Thyroid gland (tissue), 4 donors: ENCODE measurements around the gene HECTD4. TPM values are rescaled to one million over a fixed set of nuclear protein-coding genes. Genes with fewer than 3 reads are reported as not detected.

ENCODE experiments used
- DNase-seq, 2 donors: peaks; one replicate each; pipeline ENCODE4 v3.0.0-alpha.2; 2019
- H3K27ac ChIP-seq, 3 donors: fragments of 200-600 bp; sonication (generic); 1 replicate in 2 of 3; 2 replicates in 1 of 3; pipeline ENCODE4 v1.5.1; 2016 to 2019; ENCODE audit warnings: mild to moderate bottlenecking in 1 of 3, moderate library complexity in 1 of 3
- H3K27me3 ChIP-seq: fragments of 200-600 bp; sonication (generic); one replicate; pipeline ENCODE4 v1.5.1; 2019
- H3K36me3 ChIP-seq, 2 donors: fragments of 200-600 bp; sonication (generic); one replicate each; pipeline ENCODE4 v1.5.1; 2016 to 2019
- H3K4me1 ChIP-seq, 2 donors: fragments of 200-600 bp; sonication (generic); one replicate each; pipeline ENCODE4 v1.5.1; 2017 to 2019
- H3K4me3 ChIP-seq, 3 donors: fragments of 200-600 bp; sonication (generic); replicated peaks in 1 of 3; 1 replicate in 2 of 3; 2 replicates in 1 of 3; pipeline ENCODE4 v1.5.1; 2016; ENCODE audit warnings: mild to moderate bottlenecking in 1 of 3
- H3K9me3 ChIP-seq: fragments of 200-600 bp; sonication (generic); one replicate; pipeline ENCODE4 v1.5.1; 2017
- POLR2A ChIP-seq, 2 donors: fragments of 450-650 bp; IDR thresholded peaks; one replicate each; pipeline ENCODE4 v1.6.1; 2017; ENCODE audit warnings: antibody characterized with exemption in 2 of 2, mild to moderate bottlenecking in 2 of 2, moderate library complexity in 1 of 2
- WGBS, 2 donors: methylation state at CpG; one replicate each; pipeline ENCODE4 v1.1.5; 2017; 5-methylcytosine and 5-hydroxymethylcytosine counted together
- intact Hi-C: fragments of 100-400 bp; cut with DNase I; formaldehyde crosslinking; loops from one replicate; pipeline ENCODE4 v1.15.1; 2023
- total RNA-seq, 4 donors: library from RNA; depleted of rRNA; stranded (reverse); fragments of >200 nt; gene quantifications; one replicate each; pipeline ENCODE4 v1.2.3, GENCODE V29; 2016
- TF ChIP-seq, protein P1 (sequence below), 6 experiments: fragments of 200-600 bp in 3 of 6; fragments of 450-650 bp in 3 of 6; sonication (generic) in 3 of 6; IDR thresholded peaks; one replicate each; pipeline ENCODE4 v1.5.1; 2016 to 2019; ENCODE audit warnings: antibody characterized with exemption in 6 of 6, mild to moderate bottlenecking in 2 of 6, inconsistent platforms in 1 of 6, moderate library complexity in 1 of 6

Gene HECTD4
- total RNA-seq, 4 donors from 2014 or later = 68.5 to 115 (median 79.6) TPM

DNA sequence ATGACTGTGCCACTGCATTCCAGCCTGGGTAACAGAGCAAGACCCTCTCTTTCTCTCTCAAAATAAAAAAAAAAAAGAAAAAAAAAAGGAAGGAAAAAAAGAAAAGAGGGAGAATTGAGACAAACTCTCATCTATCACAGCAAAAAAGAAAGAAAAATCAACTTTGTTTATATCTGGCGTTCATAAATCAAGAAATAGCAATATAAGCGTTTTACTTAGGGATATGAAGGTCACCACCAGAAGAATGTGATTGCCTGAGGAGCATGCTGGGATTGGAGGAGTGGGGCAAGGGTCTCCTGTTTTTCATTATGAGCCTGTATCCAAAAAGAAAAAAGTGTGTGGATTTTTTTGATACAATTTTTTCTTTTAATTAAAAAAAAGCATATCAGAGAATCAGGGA is 78.4 kb downstream of the HECTD4 start:
- DNase-seq = no peak
- H3K27ac ChIP-seq = no peak overlapping the region
- no peak for TF ChIP-seq POLR2A (IDR thresholded peaks at IDR 0.05)
- TF ChIP-seq, protein P1, sequence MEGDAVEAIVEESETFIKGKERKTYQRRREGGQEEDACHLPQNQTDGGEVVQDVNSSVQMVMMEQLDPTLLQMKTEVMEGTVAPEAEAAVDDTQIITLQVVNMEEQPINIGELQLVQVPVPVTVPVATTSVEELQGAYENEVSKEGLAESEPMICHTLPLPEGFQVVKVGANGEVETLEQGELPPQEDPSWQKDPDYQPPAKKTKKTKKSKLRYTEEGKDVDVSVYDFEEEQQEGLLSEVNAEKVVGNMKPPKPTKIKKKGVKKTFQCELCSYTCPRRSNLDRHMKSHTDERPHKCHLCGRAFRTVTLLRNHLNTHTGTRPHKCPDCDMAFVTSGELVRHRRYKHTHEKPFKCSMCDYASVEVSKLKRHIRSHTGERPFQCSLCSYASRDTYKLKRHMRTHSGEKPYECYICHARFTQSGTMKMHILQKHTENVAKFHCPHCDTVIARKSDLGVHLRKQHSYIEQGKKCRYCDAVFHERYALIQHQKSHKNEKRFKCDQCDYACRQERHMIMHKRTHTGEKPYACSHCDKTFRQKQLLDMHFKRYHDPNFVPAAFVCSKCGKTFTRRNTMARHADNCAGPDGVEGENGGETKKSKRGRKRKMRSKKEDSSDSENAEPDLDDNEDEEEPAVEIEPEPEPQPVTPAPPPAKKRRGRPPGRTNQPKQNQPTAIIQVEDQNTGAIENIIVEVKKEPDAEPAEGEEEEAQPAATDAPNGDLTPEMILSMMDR (IDR thresholded peaks at IDR 0.05) = no peak
- peaks cover 0 to 2% of the 10 kb centered on the region in 2 donors for H3K36me3 ChIP-seq
- H3K4me1 ChIP-seq = peaks cover 3 to 13% of the 10 kb centered on the region in 2 donors
- 95 to 96% methylated on average over 2 of the region's 2 CpGs for WGBS, 2 donors
- intact Hi-C loops = no loop called here
- H3K9me3 ChIP-seq = no peaks in the 10 kb centered on the region
- H3K27me3 ChIP-seq = no peaks in the 10 kb centered on the region
- H3K4me3 ChIP-seq = no peak overlapping the region

DNA sequence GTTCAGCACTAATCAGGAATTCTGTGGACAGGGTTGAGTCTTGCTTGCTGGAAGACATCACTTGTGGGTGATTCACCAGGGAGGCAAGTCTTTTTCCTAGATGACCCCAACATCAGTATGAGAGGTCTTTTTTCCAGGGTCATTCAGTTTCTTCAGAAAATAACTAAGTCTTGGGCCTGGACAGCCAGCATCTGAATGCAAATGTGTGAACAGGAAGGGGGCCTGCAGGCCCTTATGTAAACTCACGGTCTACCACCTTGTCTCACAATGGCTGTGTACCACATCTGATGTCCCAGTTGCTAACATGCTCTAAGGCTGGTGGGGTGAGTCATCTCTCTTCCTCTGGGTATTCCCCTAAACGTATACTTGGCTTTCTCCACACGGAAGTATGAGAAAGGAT is 79.2 kb downstream of the HECTD4 start:
- Histone ChIP-seq H3K4me3 (no peak overlapping the region), H3K4me1 (peaks cover 0 to 5% of the 10 kb centered on the region in 2 donors), H3K9me3 (no peaks in the 10 kb centered on the region), H3K27me3 (no peaks in the 10 kb centered on the region), H3K27ac (no peak overlapping the region), H3K36me3 (peaks cover 0 to 2% of the 10 kb centered on the region in 2 donors)
- intact Hi-C loops = no loop called here
- 66 to 69% methylated on average over 3 of the region's 3 CpGs for WGBS, 2 donors
- TF ChIP-seq POLR2A (IDR thresholded peaks at IDR 0.05) = no peak
- TF ChIP-seq, protein P1 (IDR thresholded peaks at IDR 0.05) = no peak
- DNase-seq = no peak

DNA sequence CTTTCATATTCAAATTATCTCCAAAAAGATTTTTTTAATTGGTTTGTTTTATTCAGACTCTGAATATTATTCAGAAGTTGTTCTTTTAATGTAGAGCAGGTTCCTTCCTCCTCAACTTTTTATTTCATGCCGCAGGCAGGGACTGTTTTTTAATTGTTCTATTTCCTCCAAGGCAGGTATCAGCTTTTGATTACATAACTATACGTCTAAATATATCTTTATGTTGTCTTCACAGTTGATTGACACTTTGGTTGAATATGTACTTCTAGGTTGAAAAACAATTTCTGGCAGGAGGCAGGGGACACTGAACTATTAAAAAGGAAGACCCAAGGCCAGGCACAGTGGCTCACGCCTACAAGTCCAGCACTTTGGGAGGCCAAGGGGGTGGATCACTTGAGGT is 82.5 kb downstream of the HECTD4 start:
- 84 to 92% methylated on average over 3 of the region's 3 CpGs for WGBS, 2 donors
- no peak for TF ChIP-seq POLR2A (IDR thresholded peaks at IDR 0.05)
- TF ChIP-seq, protein P1 (IDR thresholded peaks at IDR 0.05) = no peak

DNA sequence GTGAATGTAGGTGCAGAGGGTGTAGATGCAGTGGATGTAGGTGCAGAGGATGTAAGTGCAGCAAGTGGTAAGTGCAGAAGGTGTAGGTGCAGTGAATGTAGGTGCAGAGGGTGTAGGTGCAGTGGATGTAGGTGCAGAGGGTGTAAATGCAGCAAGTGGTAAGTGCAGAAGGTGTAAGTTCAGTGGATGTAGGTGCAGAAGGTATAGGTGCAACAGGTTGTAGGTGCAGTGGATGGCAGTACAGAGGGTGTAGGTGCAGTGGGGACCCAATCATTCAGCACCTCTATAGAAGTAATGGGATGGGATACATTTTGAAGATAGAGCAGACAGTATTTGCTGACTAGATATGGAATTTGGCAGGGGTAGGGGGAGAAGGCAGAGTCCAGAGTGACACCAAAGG is 85.0 kb downstream of the HECTD4 start:
- no peak for DNase-seq
- Histone ChIP-seq H3K9me3 (no peaks in the 10 kb centered on the region), H3K36me3 (peaks cover 0 to 9% of the 10 kb centered on the region in 2 donors), H3K27me3 (no peaks in the 10 kb centered on the region), H3K4me3 (no peak overlapping the region), H3K4me1 (no peaks in the 10 kb centered on the region), H3K27ac (no peak overlapping the region)
- TF ChIP-seq, protein P1 (IDR thresholded peaks at IDR 0.05) = no peak
- no peak for TF ChIP-seq POLR2A (IDR thresholded peaks at IDR 0.05)
- intact Hi-C loops = no loop called here

More for the DNA sequence above, 82.5 kb downstream of the HECTD4 start:
- no peak overlapping the region for H3K27ac ChIP-seq
- peaks cover 0 to 9% of the 10 kb centered on the region in 2 donors for H3K36me3 ChIP-seq
- DNase-seq = no peak
- intact Hi-C loops = no loop called here
- no peaks in the 10 kb centered on the region for H3K27me3 ChIP-seq
- no peaks in the 10 kb centered on the region for H3K4me1 ChIP-seq
- no peaks in the 10 kb centered on the region for H3K9me3 ChIP-seq
- H3K4me3 ChIP-seq = no peak overlapping the region

DNA sequence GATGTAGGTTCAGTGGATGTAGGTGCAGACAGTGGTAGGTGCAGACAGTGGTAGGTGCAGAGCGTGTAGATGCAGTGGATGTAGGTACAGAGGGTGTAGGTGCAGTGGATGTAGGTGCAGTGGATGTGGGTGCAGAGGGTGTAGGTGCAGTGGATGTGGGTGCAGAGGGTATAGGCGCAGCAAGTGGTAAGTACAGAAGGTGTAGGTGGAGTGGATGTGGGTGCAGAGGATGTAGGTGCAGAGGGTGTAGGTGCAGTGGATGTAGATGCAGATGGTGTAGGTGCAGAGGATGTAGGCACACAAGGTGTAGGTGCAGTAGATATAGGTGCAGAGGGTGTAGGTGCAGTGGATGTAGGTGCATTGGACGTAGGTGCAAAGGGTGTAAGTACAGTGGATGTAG is 86.0 kb downstream of the HECTD4 start:
- Histone ChIP-seq H3K27ac (no peak overlapping the region), H3K9me3 (no peaks in the 10 kb centered on the region), H3K36me3 (peaks cover 0 to 9% of the 10 kb centered on the region in 2 donors), H3K4me3 (no peak overlapping the region), H3K27me3 (no peaks in the 10 kb centered on the region), H3K4me1 (no peaks in the 10 kb centered on the region)
- no peak for DNase-seq
- WGBS, 2 donors = 95% methylated on average over 3 of the region's 3 CpGs
- intact Hi-C loops = no loop called here
- no peak for TF ChIP-seq POLR2A (IDR thresholded peaks at IDR 0.05)
- TF ChIP-seq, protein P1 (IDR thresholded peaks at IDR 0.05) = no peak
